Uterus (tissue), 4 donors: ENCODE measurements around the gene KPTN. TPM values are rescaled to one million over a fixed set of nuclear protein-coding genes. Genes with fewer than 3 reads are reported as not detected.

ENCODE experiments used
- DNase-seq, 2 donors: peaks; one replicate each; pipeline ENCODE4 v3.0.0-alpha.2; 2019 to 2020
- H3K27ac ChIP-seq, 2 donors: fragments of 200-600 bp; sonication (generic); 1 replicate in 1 of 2; 2 replicates in 1 of 2; pipeline ENCODE4 v1.5.1; 2016 to 2018
- H3K27me3 ChIP-seq, 2 donors: fragments of 200-600 bp; sonication (generic); one replicate each; pipeline ENCODE4 v1.5.1; 2018 to 2019; ENCODE audit warnings: control low read depth in 1 of 2
- H3K36me3 ChIP-seq, 2 donors: fragments of 200-600 bp; sonication (generic); one replicate each; pipeline ENCODE4 v1.5.1; 2019; ENCODE audit warnings: control low read depth in 1 of 2
- H3K4me1 ChIP-seq, 2 donors: fragments of 200-600 bp; sonication (generic); one replicate each; pipeline ENCODE4 v1.5.1; 2018 to 2019; ENCODE audit warnings: control low read depth in 1 of 2
- H3K4me3 ChIP-seq, 2 donors: fragments of 200-600 bp; sonication (generic); 1 replicate in 1 of 2; 2 replicates in 1 of 2; pipeline ENCODE4 v1.5.1; 2018 to 2019; ENCODE audit warnings: mild to moderate bottlenecking in 1 of 2
- H3K9me3 ChIP-seq, 2 donors: fragments of 200-600 bp; sonication (generic); one replicate each; pipeline ENCODE4 v1.5.1; 2019; ENCODE audit warnings: control low read depth in 1 of 2
- CTCF ChIP-seq, 4 experiments: fragments of 200-600 bp in 2 of 4; fragments of 450-650 bp in 2 of 4; sonication (generic) in 2 of 4; IDR thresholded peaks; one replicate each; pipeline ENCODE4 v1.5.1; 2016 to 2019; ENCODE audit warnings: antibody characterized with exemption in 4 of 4, mild to moderate bottlenecking in 2 of 4, moderate library complexity in 1 of 4
- POLR2A ChIP-seq, 2 donors: fragments of 450-650 bp; IDR thresholded peaks; one replicate each; pipeline ENCODE4 v1.6.1; 2016; ENCODE audit warnings: antibody characterized with exemption in 2 of 2, mild to moderate bottlenecking in 1 of 2, moderate library complexity in 1 of 2
- intact Hi-C: fragments of 100-400 bp; cut with DNase I; formaldehyde crosslinking; loops from one replicate; pipeline ENCODE4 v1.15.1; 2023; ENCODE audit warnings: low total_unique reads
- total RNA-seq, 4 donors: library from RNA; depleted of rRNA in 3 of 4; stranded (reverse); fragments of >200 nt in 3 of 4; gene quantifications; one replicate each; pipeline versions ENCODE4 v1.1.0 to v1.2.4, GENCODE V29; 2014 to 2023
- donor health status: DM: yes; HTN: yes; CAD: no.

Gene KPTN
- total RNA-seq, 4 donors from 2014 or later, result 5.4 to 9.0 (median 6.4) TPM; not detected in 1

DNA sequence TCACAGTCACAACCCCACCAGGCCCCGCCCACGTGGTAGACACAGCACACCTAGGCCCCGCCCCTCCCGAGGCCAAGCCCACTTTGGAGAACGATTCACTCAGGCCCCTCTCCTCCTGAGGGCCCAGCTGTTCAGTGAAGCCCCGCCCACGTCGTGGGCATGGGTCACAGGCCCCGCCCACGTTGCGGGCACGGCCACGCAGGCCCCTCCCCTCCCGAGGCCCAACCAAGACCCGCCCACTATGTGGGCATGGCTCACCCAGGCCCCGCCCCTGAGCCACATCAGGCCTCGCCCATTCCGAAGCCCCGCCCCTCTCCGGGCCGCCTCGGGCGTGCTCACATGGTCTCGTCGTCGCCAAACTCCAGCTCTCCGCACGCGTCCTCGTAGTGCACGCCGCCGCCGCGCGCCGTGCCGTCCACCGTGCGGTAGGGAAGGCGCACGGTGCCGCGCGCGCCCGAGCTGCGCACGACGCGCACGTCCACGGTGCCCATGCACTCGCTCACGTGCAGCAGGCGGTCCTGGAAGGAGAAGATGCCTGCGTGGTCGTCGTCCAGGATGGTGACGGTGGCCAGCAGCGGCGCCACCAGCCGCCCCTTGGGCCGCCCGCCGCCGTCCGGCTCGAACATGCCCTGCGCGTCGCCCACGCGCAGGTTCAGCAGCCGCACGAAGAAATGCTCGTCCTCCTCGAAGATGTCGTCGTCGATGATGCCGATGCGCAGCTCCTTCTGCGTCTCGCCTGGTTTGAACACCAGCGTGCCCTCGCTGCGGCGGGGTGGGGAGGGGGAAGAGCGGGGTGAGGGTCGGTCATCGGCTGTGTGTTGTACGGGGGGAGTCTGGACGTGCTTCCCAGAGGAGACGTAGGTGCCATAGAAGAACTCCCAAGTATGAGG is 36.3 kb downstream of the KPTN start:
- no peak for TF ChIP-seq POLR2A (IDR thresholded peaks at IDR 0.05)
- no peak for TF ChIP-seq CTCF (IDR thresholded peaks at IDR 0.05)
- H3K27me3 ChIP-seq, result peaks cover 0 to 4% of the 10 kb centered on the region in 2 donors
- H3K4me3 ChIP-seq, result no peak overlapping the region
- intact Hi-C loops, result no loop called here
- peak in 1 of 2 donors; percentile 41 for DNase-seq
- H3K36me3 ChIP-seq, result no peaks in the 10 kb centered on the region
- H3K27ac ChIP-seq, result no peak overlapping the region
- no peaks in the 10 kb centered on the region for H3K9me3 ChIP-seq
- H3K4me1 ChIP-seq, result peaks cover 0 to 11% of the 10 kb centered on the region in 2 donors

GRCh38 chr19:47446534-47447469 is 37.2 kb downstream of the KPTN start:
- no peak for TF ChIP-seq POLR2A (IDR thresholded peaks at IDR 0.05)
- TF ChIP-seq CTCF (IDR thresholded peaks at IDR 0.05), result no peak
- Histone ChIP-seq H3K27me3 (peaks cover 0 to 4% of the 10 kb centered on the region in 2 donors), H3K9me3 (no peaks in the 10 kb centered on the region), H3K4me3 (no peak overlapping the region), H3K36me3 (no peaks in the 10 kb centered on the region), H3K27ac (no peak overlapping the region), H3K4me1 (peaks cover 0 to 11% of the 10 kb centered on the region in 2 donors)
- intact Hi-C loops, result no loop called here
- peak; percentile 46 to 55 for DNase-seq

DNA sequence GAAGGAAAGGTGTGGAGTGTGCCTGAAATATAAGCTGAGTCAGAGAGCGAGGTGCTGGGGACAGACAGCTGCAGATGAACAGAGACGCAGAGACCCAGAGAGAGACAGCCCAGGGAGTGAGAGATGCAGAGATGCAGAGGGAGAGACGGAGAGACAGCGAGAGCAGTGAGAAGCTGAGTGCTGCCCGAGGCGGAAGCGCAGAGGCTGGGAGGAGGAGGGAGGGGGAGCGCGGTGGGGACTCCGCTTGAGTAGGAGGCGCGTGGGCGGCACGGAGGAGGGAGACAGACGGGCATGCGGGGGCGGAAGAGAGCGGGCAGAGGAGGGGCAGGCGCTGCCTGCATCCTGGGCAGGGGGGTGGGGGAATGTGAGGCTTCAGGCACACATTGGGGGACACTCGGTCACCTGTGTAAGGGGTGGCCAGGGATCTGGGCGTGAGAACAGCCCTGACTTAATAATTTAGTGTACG is 38.0 kb downstream of the KPTN start:
- peak; percentile 71 to 82 for DNase-seq
- intact Hi-C loops, result no loop called here
- Histone ChIP-seq H3K4me3 (no peak overlapping the region), H3K27me3 (peaks cover 0 to 4% of the 10 kb centered on the region in 2 donors), H3K4me1 (peaks cover 0 to 11% of the 10 kb centered on the region in 2 donors), H3K36me3 (no peaks in the 10 kb centered on the region), H3K9me3 (no peaks in the 10 kb centered on the region), H3K27ac (no peak overlapping the region)
- TF ChIP-seq POLR2A (IDR thresholded peaks at IDR 0.05), result no peak
- TF ChIP-seq CTCF (IDR thresholded peaks at IDR 0.05), result no peak

- no peak overlapping the region for H3K4me3 ChIP-seq
- intact Hi-C loops, result no loop called here
- no peaks in the 10 kb centered on the region for H3K9me3 ChIP-seq
- H3K27me3 ChIP-seq, result peaks cover 0 to 4% of the 10 kb centered on the region in 2 donors
- TF ChIP-seq POLR2A (IDR thresholded peaks at IDR 0.05), result no peak
- TF ChIP-seq CTCF (IDR thresholded peaks at IDR 0.05), result no peak
- H3K27ac ChIP-seq, result no peak overlapping the region
- H3K36me3 ChIP-seq, result no peaks in the 10 kb centered on the region
- DNase-seq, result no peak
- H3K4me1 ChIP-seq, result peaks cover 0 to 11% of the 10 kb centered on the region in 2 donors
These were observed 38.5 kb downstream of the KPTN start for GRCh38 chr19:47445527-47445926.
